Gastroesophageal sphincter (tissue), 3 donors: ENCODE results near the gene PNPT1.

ENCODE experiments used
- EP300 ChIP-seq: sonication (generic); formaldehyde crosslinking; IDR thresholded peaks from one replicate; pipeline ENCODE4 v1.6.1; 2017; ENCODE audit warnings: antibody characterized with exemption, mild to moderate bottlenecking
- POLR2A ChIP-seq, 2 donors: fragments of 450-650 bp; IDR thresholded peaks; one replicate each; pipeline ENCODE4 v1.6.1; 2017; ENCODE audit warnings: antibody characterized with exemption in 2 of 2, mild to moderate bottlenecking in 2 of 2, moderate library complexity in 1 of 2
- POLR2AphosphoS5 ChIP-seq: sonication (generic); formaldehyde crosslinking; IDR thresholded peaks from one replicate; pipeline ENCODE4 v1.6.1; 2017; ENCODE audit warnings: antibody characterized with exemption
- TF ChIP-seq, protein P1 (sequence below), 4 experiments: fragments of 200-600 bp in 2 of 4; fragments of 450-650 bp in 2 of 4; sonication (generic) in 1 of 4; IDR thresholded peaks; one replicate each; pipeline ENCODE4 v1.5.1; 2017 to 2019; ENCODE audit warnings: antibody characterized with exemption in 4 of 4, mild to moderate bottlenecking in 2 of 4, moderate library complexity in 2 of 4

DNA sequence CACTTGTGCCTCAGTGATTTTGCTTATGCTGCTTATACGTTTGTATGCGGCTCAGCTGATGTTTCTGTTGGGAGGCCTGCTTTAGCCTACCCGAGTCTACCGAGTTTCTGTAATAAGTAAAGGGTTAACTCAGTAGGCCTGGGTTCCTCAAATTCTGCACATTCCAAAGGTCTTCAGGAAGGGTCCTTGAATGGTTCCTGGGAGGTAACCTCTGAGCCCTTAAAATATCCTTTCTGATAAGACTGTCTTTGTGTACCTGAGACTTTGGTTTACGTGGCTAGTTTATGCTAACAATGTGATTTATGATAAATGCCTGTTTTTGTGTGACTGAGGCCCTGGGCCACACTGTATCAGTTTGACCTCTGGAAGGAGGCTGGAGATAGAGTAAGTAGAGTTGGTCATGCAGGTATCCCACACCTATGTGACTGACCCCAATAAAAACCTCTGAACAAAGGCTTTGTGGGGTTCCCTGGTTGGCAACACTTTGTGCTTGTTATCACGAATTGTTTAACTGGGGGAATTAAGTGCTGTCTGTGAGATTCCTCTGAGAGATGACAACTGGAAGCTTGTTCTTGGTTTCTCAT is 18.9 kb upstream of the PNPT1 start:
- TF ChIP-seq, protein P1, sequence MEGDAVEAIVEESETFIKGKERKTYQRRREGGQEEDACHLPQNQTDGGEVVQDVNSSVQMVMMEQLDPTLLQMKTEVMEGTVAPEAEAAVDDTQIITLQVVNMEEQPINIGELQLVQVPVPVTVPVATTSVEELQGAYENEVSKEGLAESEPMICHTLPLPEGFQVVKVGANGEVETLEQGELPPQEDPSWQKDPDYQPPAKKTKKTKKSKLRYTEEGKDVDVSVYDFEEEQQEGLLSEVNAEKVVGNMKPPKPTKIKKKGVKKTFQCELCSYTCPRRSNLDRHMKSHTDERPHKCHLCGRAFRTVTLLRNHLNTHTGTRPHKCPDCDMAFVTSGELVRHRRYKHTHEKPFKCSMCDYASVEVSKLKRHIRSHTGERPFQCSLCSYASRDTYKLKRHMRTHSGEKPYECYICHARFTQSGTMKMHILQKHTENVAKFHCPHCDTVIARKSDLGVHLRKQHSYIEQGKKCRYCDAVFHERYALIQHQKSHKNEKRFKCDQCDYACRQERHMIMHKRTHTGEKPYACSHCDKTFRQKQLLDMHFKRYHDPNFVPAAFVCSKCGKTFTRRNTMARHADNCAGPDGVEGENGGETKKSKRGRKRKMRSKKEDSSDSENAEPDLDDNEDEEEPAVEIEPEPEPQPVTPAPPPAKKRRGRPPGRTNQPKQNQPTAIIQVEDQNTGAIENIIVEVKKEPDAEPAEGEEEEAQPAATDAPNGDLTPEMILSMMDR (IDR thresholded peaks at IDR 0.05), result no peak
- TF ChIP-seq POLR2AphosphoS5, result no peak
- TF ChIP-seq POLR2A (IDR thresholded peaks at IDR 0.05), result no peak
- TF ChIP-seq EP300, result no peak
